ENCODE data around the gene UMODL1.

Gene UMODL1

GRCh38 chr21:42071146-42071737 lies at the start of gene UMODL1:
UMODL1 (plus strand) TSS chr21:42071317; CDS start chr21:42071317, 0 bp downstream.
- no peak for DNase-seq

DNA sequence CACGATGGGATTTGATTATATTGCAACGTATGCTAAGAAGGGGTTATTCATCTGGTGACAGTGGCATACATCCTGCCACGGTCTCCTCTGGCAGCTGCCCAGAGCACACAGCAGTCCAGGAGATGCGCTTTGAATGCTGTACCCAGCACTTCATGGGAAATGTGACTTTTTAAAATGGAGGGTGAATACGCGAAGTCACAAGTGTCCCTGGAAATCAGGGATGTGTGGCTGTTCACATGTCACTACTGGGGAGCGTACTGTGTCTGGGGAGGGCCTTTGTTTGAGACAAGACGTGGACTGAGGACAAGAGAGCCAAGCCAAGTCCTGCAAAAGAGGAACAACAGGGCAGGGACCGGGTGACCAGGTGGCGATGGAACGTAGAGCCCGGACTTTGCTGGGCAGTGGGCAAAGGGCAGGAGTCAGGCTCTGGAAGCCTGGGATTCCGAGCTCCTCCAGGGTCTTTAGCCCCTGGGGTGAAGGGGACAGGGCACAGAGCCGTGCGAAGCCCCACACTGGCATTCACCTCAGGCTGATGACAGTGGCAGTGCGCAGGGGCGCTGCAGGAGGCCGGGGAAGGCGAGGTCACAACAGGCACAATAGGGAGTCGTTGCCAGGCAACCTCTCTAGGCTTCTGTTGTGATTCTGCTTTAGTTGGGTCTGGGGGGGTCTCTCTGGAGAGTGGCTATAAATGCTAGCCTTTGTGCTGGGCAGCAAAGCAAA lies 49.6 kb upstream of the UMODL1 start:
- DNase-seq: no peak

- no peak for DNase-seq
Observed at GRCh38 chr21:42022091-42022430, 49.1 kb upstream of the UMODL1 start.

DNA sequence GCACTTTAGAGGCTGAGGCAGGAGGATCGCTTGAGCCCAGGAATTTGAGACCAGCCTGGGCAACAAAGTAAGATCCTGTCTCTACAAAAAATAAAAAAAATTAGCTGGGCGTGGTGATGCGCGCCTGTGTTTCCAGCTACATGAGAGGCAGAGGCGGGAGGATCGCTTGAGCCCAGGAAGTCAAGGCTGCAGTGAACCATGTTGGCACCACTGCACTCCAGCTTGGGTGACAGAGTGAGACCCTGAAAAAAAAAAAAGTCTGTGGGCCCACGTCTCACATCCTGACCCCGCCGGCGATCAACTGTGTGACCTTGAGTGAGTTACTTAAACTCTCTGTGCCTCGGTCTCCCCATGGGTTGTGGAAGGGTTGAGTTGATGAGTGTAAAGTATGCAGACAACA lies 48.2 kb upstream of the UMODL1 start:
- DNase-seq: no peak

- no peak for DNase-seq
Observed at GRCh38 chr21:42025376-42026081, 45.6 kb upstream of the UMODL1 start.

- no peak for DNase-seq
Observed at GRCh38 chr21:42026082-42026435, 45.1 kb upstream of the UMODL1 start.

GRCh38 chr21:42027085-42027821 lies 43.9 kb upstream of the UMODL1 start:
- DNase-seq: no peak

DNA sequence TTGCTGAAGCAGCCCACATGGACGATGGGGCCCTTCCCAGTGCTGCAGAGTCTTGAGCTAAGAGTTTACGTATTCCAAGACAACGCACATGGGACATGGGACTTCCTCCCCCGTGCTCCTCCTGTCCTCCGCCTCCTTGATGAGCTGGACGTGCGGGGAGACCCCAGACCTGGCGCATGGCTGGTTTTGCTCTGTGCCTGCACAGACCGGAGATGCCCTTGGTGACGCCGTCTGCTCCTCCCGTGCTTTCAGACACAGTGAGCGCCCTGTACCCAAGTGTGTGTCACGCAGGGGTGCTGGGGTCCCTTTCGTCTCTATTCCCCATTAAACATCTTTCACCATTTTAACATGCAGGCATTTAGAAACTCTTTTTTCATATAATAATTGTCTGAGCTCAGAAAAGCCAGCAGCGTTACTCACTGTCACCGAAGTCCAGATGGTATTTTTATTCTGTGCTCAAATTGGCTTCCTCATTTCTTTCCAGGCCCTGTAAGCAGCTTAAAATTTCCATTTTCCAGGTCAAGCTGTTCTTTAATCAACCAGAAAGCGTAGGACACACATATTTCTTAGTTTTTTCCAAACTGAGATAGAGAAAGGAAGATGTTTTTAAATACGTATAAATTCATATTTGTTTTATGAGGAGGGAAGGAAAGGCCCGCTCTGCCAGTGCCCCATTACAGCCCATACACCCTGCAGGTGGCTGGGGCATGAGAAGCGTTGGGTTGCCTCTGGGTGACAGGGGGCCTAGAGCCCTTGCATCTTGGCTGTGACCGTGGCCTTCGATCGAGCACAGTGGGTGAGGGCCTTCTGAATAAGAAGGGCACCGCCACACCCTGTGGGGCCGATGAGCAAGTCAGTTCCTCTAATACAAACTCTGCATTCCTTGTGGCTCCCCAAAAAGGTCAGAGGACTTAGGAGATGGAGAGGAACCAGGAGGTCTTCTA lies 43.0 kb upstream of the UMODL1 start:
- DNase-seq: no peak

DNA sequence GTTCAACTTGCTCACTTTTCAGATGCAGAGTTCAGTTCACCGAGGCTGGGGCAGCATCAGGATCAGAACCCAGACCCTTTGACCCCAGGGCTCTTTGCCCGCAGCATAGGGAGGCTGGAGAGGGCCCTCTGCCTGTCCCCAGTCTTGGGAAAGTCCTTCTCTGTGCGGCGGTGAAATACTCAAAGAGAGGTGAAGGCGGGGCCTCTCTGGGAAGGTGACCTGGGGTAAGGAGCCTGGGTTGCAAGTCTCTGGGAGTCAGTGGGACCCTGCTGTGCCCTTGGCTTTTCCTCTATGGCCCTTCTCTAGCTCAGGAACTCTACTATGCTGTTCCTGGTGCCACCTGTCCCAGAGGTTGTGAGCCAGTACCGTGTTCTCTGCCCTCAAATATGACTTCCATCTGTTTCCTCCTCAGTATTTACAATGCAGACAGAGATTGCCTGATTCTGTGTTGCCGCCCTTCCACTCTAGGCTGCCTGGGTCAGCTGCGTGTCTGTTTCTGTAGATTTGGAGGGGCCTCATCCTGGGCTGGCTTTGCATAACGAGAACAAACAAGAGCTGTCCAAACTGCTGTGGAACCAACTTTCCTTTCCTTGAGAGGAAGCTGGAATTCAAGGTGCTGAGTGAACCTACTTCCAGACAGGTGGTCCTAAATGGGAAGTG lies 42.2 kb upstream of the UMODL1 start:
- DNase-seq: no peak

GRCh38 chr21:42030311-42030710 lies 40.8 kb upstream of the UMODL1 start:
- DNase-seq: no peak

- no peak for DNase-seq
Observed at GRCh38 chr21:42031241-42031640, 39.9 kb upstream of the UMODL1 start.

DNA sequence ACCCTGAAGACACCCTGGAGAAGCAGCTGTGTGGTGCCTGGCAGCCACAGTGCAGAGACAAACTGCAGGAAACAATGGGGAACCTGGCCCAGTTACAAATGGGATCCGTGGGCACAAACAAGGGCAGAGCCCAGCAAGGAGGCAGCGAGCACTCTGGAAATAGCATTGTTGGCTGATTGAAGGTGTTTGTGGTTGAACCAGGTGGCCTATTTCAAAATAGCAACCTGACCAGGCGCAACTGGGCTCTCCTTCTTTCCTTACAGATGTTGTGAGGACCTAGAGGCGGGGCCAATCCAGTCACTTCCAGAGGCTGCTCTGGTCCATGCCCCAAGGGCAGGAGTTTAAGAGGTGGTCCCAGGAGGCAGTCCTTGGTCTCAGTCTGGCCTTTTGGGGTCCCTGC lies 39.3 kb upstream of the UMODL1 start:
- DNase-seq: no peak

- no peak for DNase-seq
Observed at GRCh38 chr21:42032266-42032665, 38.9 kb upstream of the UMODL1 start.

DNA sequence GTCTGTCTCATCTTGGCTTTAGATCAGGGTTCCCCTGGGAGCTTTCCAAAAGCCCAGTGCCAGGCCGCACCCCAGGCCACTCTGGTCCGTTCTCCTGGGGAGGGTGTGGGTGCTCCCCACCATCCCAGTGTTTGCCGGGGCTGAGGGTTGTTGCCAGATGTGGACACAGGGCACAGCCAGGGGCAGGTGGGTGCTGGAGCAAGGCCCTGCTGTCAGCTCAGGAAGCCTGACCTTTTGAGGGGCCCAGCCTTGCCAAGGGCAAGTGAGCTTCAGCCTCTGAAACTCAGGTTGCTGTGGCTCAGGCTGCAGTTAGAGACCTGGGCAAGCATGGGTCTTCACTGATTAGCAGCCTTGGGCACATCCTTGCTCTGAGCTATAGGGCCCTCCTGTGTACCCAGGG lies 38.1 kb upstream of the UMODL1 start:
- DNase-seq: no peak

GRCh38 chr21:42036313-42036712 lies 34.8 kb upstream of the UMODL1 start:
- no peak for DNase-seq

DNA sequence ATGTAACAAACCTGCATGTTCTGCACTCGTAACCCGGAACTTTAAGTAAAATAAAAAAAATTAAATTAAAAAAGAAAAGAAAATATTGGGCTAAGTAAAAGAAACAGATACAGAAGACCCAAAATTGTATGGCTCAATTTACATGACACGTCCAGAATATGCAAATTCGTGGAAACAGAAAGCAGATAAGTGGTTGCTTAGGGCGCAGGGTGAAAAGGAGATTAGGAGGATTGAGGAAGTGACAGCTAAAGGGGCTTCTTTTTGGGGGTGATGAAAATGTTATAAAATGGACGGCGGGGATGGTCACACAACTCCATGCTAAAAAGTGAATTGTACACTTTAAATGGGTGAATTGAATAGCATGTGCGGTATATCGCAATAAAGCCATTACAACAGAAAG lies 33.6 kb upstream of the UMODL1 start:
- DNase-seq: no peak

GRCh38 chr21:42037943-42038342 lies 33.2 kb upstream of the UMODL1 start:
- no peak for DNase-seq

DNA sequence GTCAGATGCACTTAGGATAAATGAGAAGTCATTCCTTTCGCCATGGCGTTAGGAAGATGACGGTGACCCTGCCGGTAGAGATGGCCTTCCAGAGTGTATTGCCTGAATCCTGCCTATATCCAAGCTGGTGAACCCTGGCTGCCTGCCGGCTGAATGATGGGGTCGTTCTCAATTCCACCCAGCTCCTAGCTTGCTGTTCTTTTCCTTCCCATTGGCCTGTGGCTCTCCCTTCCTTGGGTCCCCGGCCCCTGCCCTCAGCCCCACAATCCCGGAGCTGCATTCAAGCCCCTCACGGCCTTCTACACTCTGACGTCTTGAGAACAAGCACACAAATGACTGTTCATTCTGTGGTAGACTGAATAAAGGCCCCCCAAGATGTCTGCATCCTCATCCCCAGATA lies 32.7 kb upstream of the UMODL1 start:
- no peak for DNase-seq

DNA sequence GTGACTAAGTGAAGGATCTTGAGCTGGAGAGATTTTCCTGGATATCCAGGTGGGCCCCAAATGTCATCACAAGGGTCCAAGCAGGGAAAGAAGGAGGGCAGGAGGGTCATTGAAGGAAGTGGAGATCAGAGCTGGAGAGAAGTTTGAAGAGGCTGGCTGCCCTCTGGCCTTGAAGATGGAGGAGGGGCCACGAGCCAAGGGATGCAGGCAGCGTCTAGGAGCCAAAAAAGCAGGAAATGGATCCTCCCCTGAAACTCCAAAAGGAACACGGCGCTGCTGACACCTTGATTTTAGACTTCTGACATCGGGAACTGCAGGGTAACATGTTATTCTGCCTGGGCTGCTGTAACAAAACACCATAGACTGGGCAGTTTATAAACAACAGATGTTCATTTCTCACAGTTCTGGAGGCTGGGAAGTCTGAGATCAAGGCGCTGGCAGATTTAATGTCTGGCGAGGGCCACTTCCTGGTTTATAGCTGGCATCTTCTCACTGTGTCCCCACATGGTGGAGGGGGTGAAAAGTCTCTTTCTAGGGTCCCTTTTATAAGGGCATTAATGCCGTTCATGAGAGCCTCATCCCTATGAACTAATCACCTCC lies 32.2 kb upstream of the UMODL1 start:
- no peak for DNase-seq

- DNase-seq: no peak
Observed at GRCh38 chr21:42039470-42039901, 31.6 kb upstream of the UMODL1 start.

GRCh38 chr21:42039911-42040351 lies 31.2 kb upstream of the UMODL1 start:
- no peak for DNase-seq
